Activated naive CD4-positive, alpha-beta T cell treated with anti-CD3 and anti-CD28 coated beads, Interleukin-2, amount 50 U/mL, for 16 hours (primary cell): Measurements from ENCODE around the gene PPM1B.
A peak's percentile ranks its signal among the peaks of the same experiment; 100 is the strongest.
"Not testable (repeated sequence)": the region's sequence is repeated elsewhere in the genome, so short reads cannot be mapped to it uniquely, and the experiment has no call there.

Source experiments
- DNase-seq: peaks from one replicate; pipeline ENCODE4 v3.0.0-alpha.2; 2020

Gene PPM1B

DNA sequence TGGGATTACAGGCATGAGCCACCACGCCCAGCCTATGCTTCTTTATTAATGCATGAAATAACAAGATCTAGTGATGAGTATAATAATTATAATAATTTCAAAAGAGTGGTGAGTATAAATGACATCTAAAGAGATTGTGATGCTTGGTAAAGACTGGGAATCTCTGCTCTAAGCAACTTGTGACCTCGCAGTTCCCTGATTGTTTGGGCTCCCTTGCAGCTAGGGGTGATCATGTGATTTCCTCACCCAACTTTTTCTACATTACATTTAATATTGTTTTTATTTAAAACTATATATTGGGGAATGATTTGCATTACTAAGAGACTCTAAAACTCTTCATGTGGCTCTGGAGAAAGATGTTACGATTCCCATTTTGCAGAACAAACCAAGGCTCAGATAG lies 4.1 kb upstream of the PPM1B start:
- no peak for DNase-seq

GRCh38 chr2:44166096-44166495 lies 2.6 kb upstream of the PPM1B start:
- no peak for DNase-seq

DNA sequence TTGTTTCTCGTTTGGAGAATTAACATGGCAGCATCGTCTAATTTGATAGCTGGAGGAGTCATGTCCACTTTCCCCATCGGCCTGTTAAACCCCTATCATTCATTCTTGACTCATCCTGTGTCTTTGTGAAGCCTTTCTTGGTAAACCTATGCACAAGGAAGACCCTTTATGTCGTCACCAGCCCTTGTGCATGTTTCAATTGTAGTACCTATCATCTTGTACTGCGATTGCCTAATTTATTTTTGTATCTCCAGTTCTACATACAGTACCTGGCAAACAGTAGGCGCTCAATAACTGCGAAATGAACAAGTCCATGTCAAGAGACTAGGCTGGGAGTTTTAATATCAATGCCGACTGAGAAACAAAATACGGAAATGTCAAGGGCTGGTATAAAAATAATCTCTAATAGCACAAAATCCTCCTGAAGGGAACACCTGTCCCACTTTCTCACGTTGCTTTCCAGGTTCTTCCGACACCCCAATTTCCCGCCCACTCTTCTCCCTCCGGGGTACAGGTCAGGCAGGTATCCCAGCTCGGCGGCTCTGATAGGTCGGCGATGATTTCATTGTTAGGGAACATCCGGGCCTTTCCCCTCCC lies 1.3 kb upstream of the PPM1B start:
- DNase-seq = no peak

- DNase-seq = peak; percentile 97
These were observed 581 bp upstream of the PPM1B start for GRCh38 chr2:44167908-44168680.

DNA sequence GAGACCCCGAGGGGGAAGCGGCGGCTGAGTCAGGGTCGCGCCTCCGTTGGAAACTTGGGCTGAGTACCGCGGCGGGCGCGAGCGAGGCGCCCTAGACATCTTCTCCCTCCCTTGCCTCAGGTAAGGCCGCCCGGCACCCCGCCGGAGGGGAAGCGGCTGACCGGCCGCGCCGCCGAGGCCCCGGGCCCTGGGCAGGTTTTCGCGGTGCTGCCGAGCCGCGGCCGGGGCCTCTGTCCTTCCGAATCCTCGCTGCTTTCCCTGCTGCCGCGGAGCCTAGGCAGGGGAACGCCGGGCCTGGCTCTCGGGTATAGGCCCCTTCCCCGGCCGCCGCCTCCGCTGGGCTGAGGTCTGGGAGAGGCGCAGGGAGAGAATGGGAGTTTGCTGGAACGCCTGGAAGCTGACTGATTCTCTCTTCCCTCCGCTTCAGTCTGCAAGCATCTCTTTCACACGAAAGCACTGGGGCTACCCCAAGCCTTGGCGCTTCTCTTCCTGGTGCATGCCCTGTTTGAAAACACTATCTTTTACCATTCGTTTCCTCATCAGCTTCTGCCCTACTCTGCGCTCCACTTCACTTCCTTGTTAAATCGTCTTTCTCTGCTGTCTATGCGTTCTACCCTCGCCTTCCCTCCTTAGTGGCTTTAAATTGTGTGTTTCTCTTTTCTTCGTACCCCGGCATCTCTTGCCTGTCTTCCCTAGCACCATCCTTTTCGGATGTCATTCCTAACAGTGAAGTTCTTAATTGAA lies 652 bp downstream of the PPM1B start:
- peak; percentile 43 for DNase-seq

DNA sequence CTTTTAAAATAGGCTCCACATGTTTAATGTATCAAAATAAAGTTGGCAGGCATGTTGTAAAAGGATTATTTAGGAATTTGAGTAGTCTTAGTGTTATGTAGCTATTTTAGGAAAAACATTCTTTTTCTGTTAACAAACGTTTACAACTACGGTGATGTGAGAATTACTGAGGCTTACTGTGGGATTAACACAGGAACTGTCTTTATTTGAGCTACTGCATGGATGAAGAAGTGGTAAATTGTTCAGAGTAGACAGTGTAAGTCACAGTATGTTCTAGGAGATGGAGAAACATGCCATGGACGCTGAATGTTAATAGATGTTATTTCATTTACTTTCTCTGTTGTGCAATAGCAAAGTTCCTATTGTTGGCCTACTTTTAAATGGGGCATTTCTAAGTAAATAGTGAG lies 1.6 kb downstream of the PPM1B start:
- DNase-seq = no peak

- no peak for DNase-seq
These were observed 2.3 kb downstream of the PPM1B start for GRCh38 chr2:44171018-44171417.

DNA sequence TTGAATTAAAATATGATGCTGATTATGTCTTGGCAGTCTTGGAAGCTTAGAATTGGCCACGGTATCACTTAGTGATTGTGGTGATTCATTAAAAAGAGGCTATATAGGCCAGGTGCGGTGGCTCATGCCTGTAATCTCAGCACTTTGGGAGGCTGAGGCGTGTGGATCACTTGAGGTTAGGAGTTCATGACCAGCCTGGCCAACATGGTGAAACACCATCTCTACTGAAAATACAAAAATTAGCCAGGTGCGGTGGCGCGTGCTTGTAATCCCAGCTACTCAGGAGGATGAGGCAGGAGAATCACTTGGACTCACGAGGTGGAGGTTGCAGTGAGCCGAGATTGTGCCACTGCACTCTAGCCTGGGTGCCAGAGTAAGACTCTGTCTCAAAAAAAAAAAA lies 2.8 kb downstream of the PPM1B start:
- DNase-seq = not testable (repeated sequence)

GRCh38 chr2:44172576-44172975 lies 3.9 kb downstream of the PPM1B start:
- no peak for DNase-seq

DNA sequence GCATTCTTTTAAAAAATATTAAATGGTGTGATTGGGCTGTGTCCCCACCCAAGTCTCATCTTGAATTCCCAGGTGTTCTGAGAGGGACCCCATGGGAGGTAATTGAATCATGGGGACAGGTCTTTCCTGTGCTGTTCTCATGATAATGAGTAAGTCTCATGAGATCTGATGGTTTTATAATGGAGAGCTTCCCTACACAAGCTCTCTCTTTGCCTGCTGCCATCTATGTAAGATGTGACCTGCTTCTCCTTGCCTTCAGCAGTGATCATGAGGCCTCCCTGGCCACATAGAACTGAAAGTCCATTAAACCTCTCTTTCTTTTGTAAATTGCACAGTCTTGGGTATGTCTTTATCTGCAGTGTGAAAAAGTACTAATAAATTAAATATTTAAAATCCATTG lies 10.3 kb downstream of the PPM1B start:
- DNase-seq = no peak

DNA sequence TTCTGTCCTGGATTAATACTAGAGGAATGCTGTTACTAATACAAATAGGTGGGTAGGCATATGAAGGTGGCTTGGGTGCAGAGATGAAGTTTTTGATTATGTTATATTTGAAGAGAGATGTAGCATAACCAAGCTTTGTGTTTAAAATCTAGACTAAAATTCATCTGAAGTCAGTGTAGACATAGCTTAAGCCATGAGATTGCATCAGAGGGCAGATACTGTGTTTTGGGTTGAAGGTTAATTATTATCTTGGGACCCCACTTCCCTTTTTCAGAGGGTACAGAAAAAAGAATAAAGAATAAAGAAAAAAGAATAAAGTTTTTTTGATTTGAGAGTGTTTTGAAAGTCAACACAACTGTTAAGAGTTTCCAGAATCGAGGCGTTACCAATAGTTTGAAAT lies 13.0 kb downstream of the PPM1B start:
- DNase-seq = no peak

DNA sequence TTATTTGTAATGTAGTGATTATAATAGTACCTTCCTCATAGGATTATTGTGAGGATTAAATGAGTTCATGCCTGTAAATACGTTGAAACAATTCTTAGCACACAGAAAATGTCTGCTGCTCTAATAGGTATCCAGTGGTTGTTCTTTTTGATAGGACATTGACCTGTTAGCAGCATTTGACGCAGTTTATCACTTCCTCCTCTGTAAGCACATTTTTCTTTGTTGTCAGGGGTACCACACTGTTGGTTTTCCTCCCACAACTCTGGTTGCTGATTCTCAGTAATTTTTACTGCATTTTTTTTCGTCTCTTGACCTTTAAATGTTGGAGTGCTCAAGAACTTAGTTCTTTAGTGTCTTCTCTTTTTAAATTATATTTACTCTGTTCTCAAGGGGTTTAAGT lies 15.4 kb downstream of the PPM1B start:
- DNase-seq = no peak

DNA sequence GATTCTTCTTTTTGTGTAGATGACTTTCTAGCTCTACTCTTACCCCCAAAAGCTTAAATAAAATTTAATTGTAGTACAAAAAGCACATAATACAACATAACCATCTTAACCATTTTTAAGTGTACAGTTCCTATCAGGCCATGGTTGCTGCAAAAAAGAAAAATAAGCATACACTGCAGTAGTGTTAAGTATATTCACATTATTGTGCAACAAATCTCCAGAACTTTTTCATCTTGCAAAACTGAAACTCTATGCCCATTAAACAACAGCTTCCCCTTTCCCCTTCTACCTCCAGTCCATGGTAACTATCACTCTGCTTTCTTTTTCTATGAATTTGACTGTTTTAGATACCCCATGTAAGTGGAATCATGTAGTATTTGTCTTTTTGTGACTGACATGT lies 18.1 kb downstream of the PPM1B start:
- DNase-seq = no peak

- no peak for DNase-seq
These were observed 18.6 kb downstream of the PPM1B start for GRCh38 chr2:44187251-44187650.

GRCh38 chr2:44188696-44189095 lies 20.0 kb downstream of the PPM1B start:
- DNase-seq = no peak

DNA sequence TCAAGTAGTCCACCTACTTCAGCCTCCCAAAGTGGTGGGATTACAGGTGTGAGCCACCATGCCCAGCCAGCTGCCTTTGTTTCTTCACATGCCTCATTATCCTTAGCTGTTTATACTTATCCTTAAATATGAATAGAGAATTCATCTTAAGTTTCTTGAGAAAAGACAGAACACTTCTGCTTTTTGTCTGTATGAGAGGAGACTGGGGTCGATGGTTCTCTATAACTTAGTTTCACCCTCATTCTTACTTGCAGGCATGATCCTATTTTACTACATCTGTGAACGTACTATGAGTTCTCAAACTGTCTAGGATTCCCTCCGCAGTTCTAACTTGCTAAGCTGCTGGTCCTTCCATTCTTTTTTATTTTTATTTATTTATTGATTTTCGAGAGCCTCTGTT lies 20.4 kb downstream of the PPM1B start:
- no peak for DNase-seq

GRCh38 chr2:44190526-44190925 lies 21.9 kb downstream of the PPM1B start:
- no peak for DNase-seq

DNA sequence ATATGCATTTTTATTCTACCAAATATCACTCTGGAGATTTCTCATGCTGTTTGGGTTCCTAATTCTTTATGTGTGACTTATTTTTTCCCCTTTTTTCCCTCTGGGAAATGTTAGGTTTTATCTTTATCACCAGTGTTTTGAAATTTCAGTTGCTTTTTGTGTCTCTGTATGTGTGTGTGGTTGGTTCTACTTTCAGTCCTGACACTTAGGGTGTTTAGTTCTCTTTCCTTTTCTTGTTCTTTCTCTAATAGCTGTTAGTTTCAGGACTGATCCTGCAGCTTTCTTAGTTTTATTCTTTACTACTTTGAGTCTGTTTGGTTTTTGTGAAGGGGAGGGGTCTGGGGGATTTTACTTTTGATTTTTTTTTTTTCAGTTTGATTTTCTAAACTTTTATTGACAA lies 23.1 kb downstream of the PPM1B start:
- DNase-seq = no peak

DNA sequence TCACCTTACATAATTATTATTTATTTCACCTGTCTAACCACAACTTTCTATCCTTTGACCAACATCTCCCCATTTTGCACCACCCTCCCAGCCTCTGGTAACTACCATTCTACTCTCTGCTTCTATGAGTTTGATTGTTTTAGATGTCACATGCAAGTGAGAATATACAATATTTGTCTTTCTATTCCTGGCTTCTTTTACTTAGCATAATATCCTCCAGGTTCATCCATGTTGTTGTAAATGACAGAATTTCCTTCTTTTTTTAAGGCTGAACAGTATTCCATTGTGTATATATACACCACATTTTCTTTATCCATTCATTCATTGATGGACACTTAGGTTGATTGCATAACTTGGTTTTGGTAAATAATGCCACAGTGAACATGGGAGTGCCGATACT lies 24.0 kb downstream of the PPM1B start:
- no peak for DNase-seq

DNA sequence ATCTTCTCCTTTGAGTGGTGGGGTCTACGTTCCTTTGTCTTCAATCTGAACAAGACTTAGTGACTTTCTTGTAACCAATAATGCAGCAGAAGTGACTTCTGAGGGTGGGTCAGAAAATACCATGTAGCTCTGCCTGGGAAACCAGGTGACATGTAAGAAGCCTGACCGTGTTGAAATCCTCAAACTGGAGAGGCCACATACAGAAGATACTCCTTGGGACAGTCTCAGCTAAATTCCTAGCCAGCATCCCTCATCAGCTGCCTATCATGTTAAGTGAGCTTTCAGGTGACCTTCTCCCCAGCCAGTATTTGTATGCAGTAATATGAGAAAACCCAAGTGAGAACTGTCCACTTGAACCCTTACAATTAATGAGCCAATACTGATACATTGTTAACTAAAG lies 27.0 kb downstream of the PPM1B start:
- DNase-seq = no peak

DNA sequence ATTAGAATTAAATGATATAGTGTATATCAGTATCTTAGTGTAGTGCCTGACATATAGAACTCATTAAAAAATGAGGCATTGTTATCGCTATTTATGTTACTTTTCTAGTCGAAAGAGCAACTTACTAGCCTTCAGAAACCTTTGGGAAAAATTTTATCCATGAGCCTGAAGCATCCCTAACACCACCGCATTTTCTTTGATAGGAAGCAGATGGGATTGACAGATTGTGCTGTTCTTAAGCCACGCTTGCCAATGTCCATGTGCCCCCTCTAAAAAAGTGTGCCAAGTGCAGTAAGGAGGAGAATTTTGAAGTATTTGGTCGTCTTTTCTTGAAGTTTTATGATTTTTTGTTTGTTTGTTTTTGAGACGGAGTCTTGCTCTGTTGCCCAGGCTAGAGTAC lies 29.1 kb downstream of the PPM1B start:
- DNase-seq = no peak

DNA sequence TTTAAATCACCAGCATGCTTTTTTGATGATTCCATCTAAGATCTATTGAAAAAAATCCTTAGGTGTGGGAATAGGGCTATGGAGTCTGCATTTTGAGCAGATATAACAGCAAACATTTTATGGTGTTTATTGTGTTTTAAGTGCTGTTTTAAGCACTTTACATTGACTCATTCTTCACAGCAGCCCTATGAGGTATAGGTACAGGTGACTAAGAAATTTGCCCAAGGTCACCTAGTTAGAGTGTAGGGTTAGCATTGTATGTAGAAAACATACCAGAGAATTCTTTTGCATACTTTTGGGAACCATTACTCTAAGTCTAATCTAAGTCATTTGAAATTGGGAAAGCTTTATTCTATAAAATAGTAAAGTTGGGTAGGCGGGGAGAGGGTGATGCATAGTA lies 31.3 kb downstream of the PPM1B start:
- DNase-seq = no peak

GRCh38 chr2:44200759-44201158 lies 32.1 kb downstream of the PPM1B start:
- no peak for DNase-seq

GRCh38 chr2:44201648-44202165 lies 33.0 kb downstream of the PPM1B start:
- DNase-seq = no peak
